Activated T-cell treated with anti-CD3 and anti-CD28 coated beads, Interleukin-2, amount 50 U/mL, for 72 hours (primary cell): ENCODE measurements around the gene FAM8A1. TPM values are rescaled to one million over a fixed set of nuclear protein-coding genes. Genes with fewer than 3 reads are reported as not detected.
"Not testable (repeated sequence)": the region's sequence is repeated elsewhere in the genome, so short reads cannot be mapped to it uniquely, and the experiment has no call there.

Experiments
- ATAC-seq, 2 donors: fragments of 150-1000 bp; cut with Tn5 transposase; replicated peaks in 1 of 2; 2 replicates each; pipeline ENCODE4 v1.10.0; 2021; ENCODE audit warnings: moderate library complexity in 2 of 2, mild to moderate bottlenecking in 1 of 2
- DNase-seq, 2 donors: peaks; one replicate each; pipeline ENCODE4 v3.0.0; 2021 to 2022; ENCODE audit warnings: mixed read lengths in 1 of 2
- H3K27ac Mint-ChIP-seq: one replicate; pipeline ENCODE4 v1.8.0; 2022; ENCODE audit warnings: mild to moderate bottlenecking, moderate library complexity, mixed read lengths
- H3K27me3 Mint-ChIP-seq: one replicate; pipeline ENCODE4 v1.8.0; 2022; ENCODE audit warnings: low read depth, mixed read lengths
- H3K36me3 Mint-ChIP-seq, 2 donors: one replicate each; pipeline ENCODE4 v1.8.0; 2022; ENCODE audit warnings: mixed read lengths in 2 of 2, mild to moderate bottlenecking in 1 of 2; ENCODE audit not compliant: insufficient read depth in 2 of 2
- H3K4me1 Mint-ChIP-seq: one replicate; pipeline ENCODE4 v1.8.0; 2022; ENCODE audit warnings: low read depth, mixed read lengths
- H3K4me3 Mint-ChIP-seq, 2 donors: one replicate each; pipeline ENCODE4 v1.8.0; 2022; ENCODE audit warnings: mild to moderate bottlenecking in 2 of 2, mixed read lengths in 2 of 2, moderate library complexity in 2 of 2
- H3K9me3 Mint-ChIP-seq, 2 donors: one replicate each; pipeline ENCODE4 v1.8.0; 2022; ENCODE audit warnings: mixed read lengths in 2 of 2
- total RNA-seq, 2 donors: library from RNA; stranded (reverse); gene quantifications; one replicate each; pipeline ENCODE4 v1.2.3, GENCODE V29; 2022

Gene FAM8A1
- total RNA-seq, 2 donors from 2014 or later: 6.3 to 7.3 TPM

GRCh38 chr6:17585766-17586490 is 14.2 kb upstream of the FAM8A1 start:
- ATAC-seq (no peak), DNase-seq (no peak)
- no peak overlapping the region for H3K27ac Mint-ChIP-seq
- no peaks in the 10 kb centered on the region for H3K36me3 Mint-ChIP-seq
- H3K9me3 Mint-ChIP-seq: no peaks in the 10 kb centered on the region
- peaks cover 15% of the 10 kb centered on the region for H3K4me1 Mint-ChIP-seq
- H3K4me3 Mint-ChIP-seq: no peak overlapping the region
- peaks cover 4% of the 10 kb centered on the region for H3K27me3 Mint-ChIP-seq

GRCh38 chr6:17586623-17587022 is 13.5 kb upstream of the FAM8A1 start:
- H3K27ac Mint-ChIP-seq, H3K27me3 Mint-ChIP-seq, H3K36me3 Mint-ChIP-seq, H3K9me3 Mint-ChIP-seq, DNase-seq, ATAC-seq, H3K4me3 Mint-ChIP-seq: not testable (repeated sequence)
- H3K4me1 Mint-ChIP-seq: peaks cover 15% of the 10 kb centered on the region

DNA sequence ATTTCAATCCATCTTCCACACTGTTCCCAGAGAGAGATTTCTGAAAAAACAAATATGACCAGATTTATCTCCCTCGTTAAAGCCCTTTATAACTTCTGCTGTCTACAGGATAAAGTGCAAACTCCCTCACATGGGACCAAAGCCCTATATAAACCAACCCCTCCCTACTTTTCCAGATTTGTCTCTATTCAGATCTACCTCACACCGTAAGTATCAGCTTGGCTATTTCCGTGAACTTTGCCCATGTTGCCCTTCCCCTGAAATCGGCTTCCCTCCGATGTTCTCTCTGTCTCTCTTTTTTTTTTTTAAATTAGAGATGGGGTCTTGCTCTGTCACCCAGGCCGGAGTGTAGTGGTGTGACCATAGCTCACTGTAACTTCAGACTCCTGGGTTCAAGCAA is 12.1 kb upstream of the FAM8A1 start:
- no peak overlapping the region for H3K4me3 Mint-ChIP-seq

GRCh38 chr6:17589406-17590096 is 10.6 kb upstream of the FAM8A1 start:
- Mint-ChIP-seq H3K4me3 (no peak overlapping the region), H3K36me3 (no peaks in the 10 kb centered on the region), H3K4me1 (peaks cover 10% of the 10 kb centered on the region), H3K27me3 (no peaks in the 10 kb centered on the region), H3K27ac (no peak overlapping the region), H3K9me3 (no peaks in the 10 kb centered on the region)
- no peak for DNase-seq
- ATAC-seq: peak; percentile 52 to 62

More for the DNA sequence above, 12.1 kb upstream of the FAM8A1 start:
- H3K27ac Mint-ChIP-seq: no peak overlapping the region
- H3K4me1 Mint-ChIP-seq: peaks cover 15% of the 10 kb centered on the region
- H3K36me3 Mint-ChIP-seq: no peaks in the 10 kb centered on the region
- no peaks in the 10 kb centered on the region for H3K9me3 Mint-ChIP-seq
- DNase-seq: no peak
- ATAC-seq: no peak
- no peaks in the 10 kb centered on the region for H3K27me3 Mint-ChIP-seq

GRCh38 chr6:17591287-17591686 is 8.8 kb upstream of the FAM8A1 start:
- peaks cover 10% of the 10 kb centered on the region for H3K4me1 Mint-ChIP-seq
- H3K36me3 Mint-ChIP-seq: no peaks in the 10 kb centered on the region
- H3K27me3 Mint-ChIP-seq: no peaks in the 10 kb centered on the region
- H3K9me3 Mint-ChIP-seq: no peaks in the 10 kb centered on the region
- no peak for ATAC-seq
- no peak overlapping the region for H3K4me3 Mint-ChIP-seq
- no peak overlapping the region for H3K27ac Mint-ChIP-seq
- DNase-seq: no peak

DNA sequence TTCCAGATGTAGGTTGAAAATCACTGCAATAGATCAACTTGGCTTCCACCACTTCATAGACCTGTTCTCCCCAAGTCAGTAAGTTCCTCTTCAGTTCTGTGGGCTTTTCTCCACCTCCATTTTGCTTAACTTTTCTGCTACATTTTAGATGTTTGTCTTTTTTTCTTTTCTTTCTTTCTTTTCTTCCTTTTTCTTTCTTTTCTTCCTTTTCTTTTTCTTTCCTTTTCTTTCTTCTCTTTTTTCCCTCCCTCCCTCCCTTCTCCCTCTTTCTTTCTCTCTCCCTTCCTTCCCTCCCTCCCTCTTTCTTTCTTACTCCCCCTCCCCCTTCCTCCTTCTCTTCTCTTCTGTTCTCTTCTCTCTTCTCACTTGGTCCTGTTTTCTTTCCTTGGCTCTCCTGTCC is 6.9 kb upstream of the FAM8A1 start:
- H3K9me3 Mint-ChIP-seq: peaks cover 0 to 1% of the 10 kb centered on the region in 2 donors
- H3K36me3 Mint-ChIP-seq: no peaks in the 10 kb centered on the region
- H3K4me3 Mint-ChIP-seq: no peak overlapping the region
- DNase-seq (no peak), ATAC-seq (no peak)
- no peaks in the 10 kb centered on the region for H3K27me3 Mint-ChIP-seq
- H3K27ac Mint-ChIP-seq: no peak overlapping the region
- peaks cover 10% of the 10 kb centered on the region for H3K4me1 Mint-ChIP-seq

- no peak overlapping the region for H3K27ac Mint-ChIP-seq
- ATAC-seq: no peak
- no peak for DNase-seq
- no peaks in the 10 kb centered on the region for H3K27me3 Mint-ChIP-seq
- H3K4me1 Mint-ChIP-seq: peaks cover 5% of the 10 kb centered on the region
- peaks cover under 1% of the 10 kb centered on the region in 2 donors for H3K36me3 Mint-ChIP-seq
- peaks cover 0 to 1% of the 10 kb centered on the region in 2 donors for H3K9me3 Mint-ChIP-seq
- no peak overlapping the region for H3K4me3 Mint-ChIP-seq
Observed at GRCh38 chr6:17596085-17596484, 4.0 kb upstream of the FAM8A1 start.

GRCh38 chr6:17600527-17601385 is 654 bp downstream of the FAM8A1 start:
- Mint-ChIP-seq H3K4me1 (peaks cover 38% of the 10 kb centered on the region), H3K27ac (peak overlapping the region; percentile 98), H3K36me3 (peaks cover 4 to 9% of the 10 kb centered on the region in 2 donors), H3K9me3 (peaks cover 0 to 1% of the 10 kb centered on the region in 2 donors), H3K4me3 (peak overlapping the region; percentile 92 to 99), H3K27me3 (no peaks in the 10 kb centered on the region)
- ATAC-seq (peak; percentile 63 to 71), DNase-seq (peak; percentile 65)

GRCh38 chr6:17601386-17601703 is 1.2 kb downstream of the FAM8A1 start:
- DNase-seq (no peak), ATAC-seq (no peak)
- peaks cover 38% of the 10 kb centered on the region for H3K4me1 Mint-ChIP-seq
- peak overlapping the region; percentile 98 for H3K27ac Mint-ChIP-seq
- H3K4me3 Mint-ChIP-seq: peak overlapping the region; percentile 92 to 99
- no peaks in the 10 kb centered on the region for H3K27me3 Mint-ChIP-seq
- peaks cover 5 to 11% of the 10 kb centered on the region in 2 donors for H3K36me3 Mint-ChIP-seq
- H3K9me3 Mint-ChIP-seq: peaks cover 0 to 1% of the 10 kb centered on the region in 2 donors

DNA sequence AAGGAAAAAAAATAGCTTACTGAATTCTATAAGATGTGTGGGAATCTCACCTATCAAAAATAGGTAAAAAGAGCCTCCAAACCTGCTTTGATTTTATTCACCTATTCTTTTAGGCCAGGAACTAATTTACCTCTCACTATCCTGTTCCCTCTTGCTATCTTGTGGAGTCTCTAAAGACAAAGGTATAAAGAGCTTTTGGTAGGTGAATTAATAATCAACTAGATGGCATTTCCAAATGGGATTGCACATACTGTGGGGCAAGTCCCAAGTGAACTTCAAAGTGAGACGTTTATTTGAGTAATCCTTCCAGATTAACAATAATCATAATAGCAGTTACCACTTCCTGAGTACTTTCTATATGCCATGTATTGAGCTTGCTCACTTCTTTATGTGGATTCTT is 2.8 kb downstream of the FAM8A1 start:
- H3K36me3 Mint-ChIP-seq: peaks cover 6 to 13% of the 10 kb centered on the region in 2 donors
- ATAC-seq: no peak
- no peaks in the 10 kb centered on the region for H3K9me3 Mint-ChIP-seq
- no peaks in the 10 kb centered on the region for H3K27me3 Mint-ChIP-seq
- H3K4me1 Mint-ChIP-seq: peaks cover 38% of the 10 kb centered on the region
- H3K27ac Mint-ChIP-seq: peak overlapping the region; percentile 43
- peak overlapping the region; percentile 8 to 99 for H3K4me3 Mint-ChIP-seq
- no peak for DNase-seq

GRCh38 chr6:17606606-17607005 is 6.5 kb downstream of the FAM8A1 start:
- Mint-ChIP-seq H3K27ac (peak overlapping the region; percentile 23), H3K27me3 (no peaks in the 10 kb centered on the region), H3K4me3 (no peak overlapping the region), H3K9me3 (no peaks in the 10 kb centered on the region), H3K36me3 (peaks cover 3 to 10% of the 10 kb centered on the region in 2 donors), H3K4me1 (peaks cover 28% of the 10 kb centered on the region)
- no peak for DNase-seq
- no peak for ATAC-seq

DNA sequence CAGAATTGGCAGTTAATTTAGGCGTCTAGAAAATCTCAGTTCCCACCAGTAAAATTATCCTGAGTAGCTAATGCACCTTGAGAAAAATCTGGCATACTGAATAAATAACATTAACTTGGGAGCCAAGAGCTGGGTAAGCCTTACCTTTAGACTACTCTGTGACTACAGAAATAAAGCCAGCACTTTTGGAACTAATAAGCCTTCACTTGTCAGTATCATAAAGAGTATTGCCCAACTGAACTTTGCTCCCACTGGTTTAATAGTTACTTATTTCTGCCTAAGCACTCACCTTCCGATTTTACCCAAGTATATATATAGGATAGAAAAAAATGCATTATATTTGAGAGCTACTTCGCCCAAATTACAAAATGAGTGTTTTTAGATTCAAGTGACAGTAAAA is 10.7 kb downstream of the FAM8A1 start:
- Mint-ChIP-seq H3K4me3 (no peak overlapping the region), H3K36me3 (peaks cover 2 to 11% of the 10 kb centered on the region in 2 donors), H3K4me1 (no peaks in the 10 kb centered on the region), H3K27ac (peak overlapping the region; percentile 67), H3K27me3 (no peaks in the 10 kb centered on the region), H3K9me3 (no peaks in the 10 kb centered on the region)
- DNase-seq (no peak), ATAC-seq (no peak)

- H3K36me3 Mint-ChIP-seq: peaks cover under 1 to 10% of the 10 kb centered on the region in 2 donors
- H3K4me3 Mint-ChIP-seq: no peak overlapping the region
- DNase-seq: no peak
- no peaks in the 10 kb centered on the region for H3K9me3 Mint-ChIP-seq
- no peak for ATAC-seq
- no peaks in the 10 kb centered on the region for H3K27me3 Mint-ChIP-seq
- H3K4me1 Mint-ChIP-seq: no peaks in the 10 kb centered on the region
- peak overlapping the region; percentile 46 for H3K27ac Mint-ChIP-seq
Observed at GRCh38 chr6:17612048-17612447, 11.9 kb downstream of the FAM8A1 start.
